Loucy (cell line): ENCODE results near the gene MAN2A2.

Experiments
- H2AFZ ChIP-seq: fragments of 200-600 bp; sonication (generic); 2 replicates; pipeline ENCODE4 v1.6.0; 2016; ENCODE audit warnings: antibody characterized with exemption, mild to moderate bottlenecking, low read length, moderate library complexity
- H3F3A ChIP-seq: fragments of 200-600 bp; 2 replicates; pipeline ENCODE4 v1.6.0; 2016; ENCODE audit warnings: antibody characterized with exemption, low read depth, mild to moderate bottlenecking
- H3K27me3 ChIP-seq: fragments of 200-600 bp; sonication (generic); 2 replicates; pipeline ENCODE4 v1.6.1; 2014; ENCODE audit warnings: low read length, mild to moderate bottlenecking; ENCODE audit not compliant: insufficient read depth, poor library complexity, severe bottlenecking
- H3K36me3 ChIP-seq: fragments of 200-600 bp; sonication (generic); 2 replicates; pipeline ENCODE4 v1.6.1; 2016; ENCODE audit warnings: low read length; ENCODE audit not compliant: insufficient read depth
- H3K4me1 ChIP-seq: fragments of 200-600 bp; sonication (generic); 2 replicates; pipeline ENCODE4 v1.5.1; 2014; ENCODE audit warnings: low read length, mild to moderate bottlenecking; ENCODE audit not compliant: insufficient read depth, poor library complexity, severe bottlenecking
- H3K4me2 ChIP-seq: fragments of 200-600 bp; sonication (generic); 2 replicates; pipeline ENCODE4 v1.6.0; 2014; ENCODE audit warnings: antibody characterized with exemption, low read length, low read depth, mild to moderate bottlenecking; ENCODE audit not compliant: poor library complexity, severe bottlenecking
- H3K4me3 ChIP-seq: fragments of 200-600 bp; sonication (generic); 2 replicates; pipeline ENCODE4 v1.5.1; 2014; ENCODE audit warnings: low read length, mild to moderate bottlenecking, mixed read lengths; ENCODE audit not compliant: poor library complexity, severe bottlenecking
- H3K79me2 ChIP-seq: fragments of 200-600 bp; sonication (generic); 2 replicates; pipeline ENCODE4 v1.6.1; 2014; ENCODE audit warnings: low read length; ENCODE audit not compliant: insufficient read depth
- H3K9ac ChIP-seq: fragments of 200-600 bp; sonication (generic); 2 replicates; pipeline ENCODE4 v1.6.0; 2014; ENCODE audit warnings: mild to moderate bottlenecking, low read depth, low read length, moderate library complexity; ENCODE audit not compliant: poor library complexity, severe bottlenecking
- H3K9me2 ChIP-seq: fragments of 200-600 bp; sonication (generic); replicated peaks from 2 replicates; pipeline ENCODE4 v1.6.1; 2016; ENCODE audit warnings: low read depth, low read length, mixed read lengths
- H3K9me3 ChIP-seq: fragments of 200-600 bp; sonication (generic); 2 replicates; pipeline ENCODE4 v1.6.1; 2014; ENCODE audit warnings: mild to moderate bottlenecking, antibody characterized with exemption, low read length, low read depth; ENCODE audit not compliant: insufficient read depth
- H4K20me1 ChIP-seq: fragments of 200-600 bp; sonication (generic); 2 replicates; pipeline ENCODE4 v1.6.0; 2014; ENCODE audit warnings: antibody characterized with exemption, low read length, mild to moderate bottlenecking; ENCODE audit not compliant: insufficient read depth, poor library complexity, severe bottlenecking
- CTCF ChIP-seq: fragments of 200-600 bp; sonication (generic); conservative IDR thresholded peaks from 2 replicates; pipeline ENCODE4 v1.5.1; 2014; ENCODE audit warnings: mild to moderate bottlenecking, antibody characterized with exemption, low read length
- EZH2phosphoT487 ChIP-seq: fragments of 200-600 bp; IDR thresholded peaks from 2 replicates; pipeline ENCODE4 v1.6.1; 2018; ENCODE audit warnings: antibody characterized with exemption, mild to moderate bottlenecking, moderate library complexity, borderline replicate concordance

Gene MAN2A2

DNA sequence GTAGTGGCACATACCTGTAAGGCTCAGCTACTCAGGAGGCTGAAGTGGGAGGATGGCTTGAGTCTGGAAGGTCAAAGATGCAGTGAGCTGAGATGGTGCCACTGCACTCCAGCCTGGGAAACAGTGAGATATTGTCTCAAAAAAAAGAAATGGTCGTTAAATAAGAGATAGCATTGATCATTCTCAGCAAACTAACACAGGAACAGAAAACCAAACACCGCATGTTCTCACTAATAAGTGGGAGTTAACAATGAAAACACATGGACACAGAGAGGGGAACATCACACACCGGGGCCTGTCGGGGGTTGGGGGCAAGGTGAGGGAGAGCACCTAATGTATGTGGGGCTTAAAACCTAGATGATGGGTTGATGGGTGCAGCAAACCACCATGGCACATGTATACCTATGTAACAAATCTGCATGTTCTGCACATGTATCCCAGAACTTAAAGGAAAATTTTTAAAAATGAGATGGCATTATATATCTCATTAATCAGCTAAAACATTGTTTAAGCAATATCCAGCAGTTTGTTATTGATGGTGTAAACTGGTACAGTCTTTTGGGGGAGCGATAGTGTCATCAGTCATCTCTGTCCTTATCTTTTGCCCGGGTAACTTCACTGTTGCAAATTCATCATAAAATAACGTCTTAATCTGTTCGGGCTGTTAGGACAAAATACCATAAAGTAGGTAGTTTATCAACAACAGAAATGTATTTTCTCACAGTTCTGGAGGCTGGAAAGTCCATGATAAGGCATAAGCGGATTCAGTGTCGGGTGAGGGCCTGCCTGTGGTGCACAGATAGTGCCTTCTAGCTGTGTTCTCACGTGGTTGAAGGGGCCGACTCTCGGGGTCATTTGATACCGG, 1.7 kb upstream of the MAN2A2 start:
- Histone ChIP-seq H3F3A (no peaks in the 10 kb centered on the region), H3K9me3 (no peaks in the 10 kb centered on the region), H3K4me2 (peak overlapping the region; percentile 63), H3K36me3 (no peaks in the 10 kb centered on the region), H3K4me1 (peaks cover 13% of the 10 kb centered on the region), H3K27me3 (no peaks in the 10 kb centered on the region), H3K4me3 (peak overlapping the region; percentile 84), H4K20me1 (no peaks in the 10 kb centered on the region), H2AFZ (peak overlapping the region; percentile 95; the same call in 1 of the 2 replicates), H3K9ac (peak overlapping the region; percentile 65), H3K9me2 (no peaks in the 10 kb centered on the region), H3K79me2 (peaks cover 19% of the 10 kb centered on the region; the same call in 1 of the 2 replicates)
- TF ChIP-seq EZH2phosphoT487 (no peak), CTCF (no peak)

DNA sequence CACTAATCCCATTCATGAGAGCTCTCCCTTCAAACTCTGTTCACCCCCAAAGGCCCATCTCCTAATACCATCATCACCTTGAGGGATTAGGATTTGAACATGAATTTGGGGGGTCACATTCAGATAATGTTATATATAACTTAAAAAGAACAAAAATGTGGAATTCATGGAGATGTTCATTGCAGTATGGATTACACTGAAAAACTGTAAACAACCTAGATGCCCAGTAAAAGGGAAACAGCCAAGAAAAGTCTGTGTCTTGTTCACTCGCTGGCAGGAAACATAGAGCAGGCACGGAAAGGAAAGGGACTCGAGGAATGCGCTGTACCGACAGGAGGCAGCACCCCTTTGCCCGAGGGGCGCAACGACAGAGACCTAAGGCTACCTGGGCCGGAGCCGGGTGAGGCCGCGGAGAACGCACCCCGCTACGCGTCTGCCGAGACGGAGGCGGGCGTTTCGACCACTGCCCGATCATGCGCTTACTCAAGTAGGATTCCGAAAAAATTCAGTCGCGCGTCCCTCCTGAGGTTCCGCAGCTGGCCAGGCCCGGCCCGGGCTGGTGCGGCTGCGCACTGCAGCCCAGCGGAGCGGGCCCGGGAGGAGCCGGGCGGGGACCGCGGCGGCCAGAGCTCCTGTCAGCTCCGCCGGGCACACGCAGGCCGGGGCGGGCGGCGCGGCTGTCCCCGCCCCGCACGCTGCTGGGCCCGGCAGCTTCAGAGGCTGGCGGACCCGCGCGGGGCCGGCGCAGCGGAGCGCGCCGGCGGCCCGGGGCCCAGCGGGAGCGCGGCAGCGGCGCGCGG, 862 bp upstream of the MAN2A2 start:
- H3F3A ChIP-seq, result no peaks in the 10 kb centered on the region
- no peaks in the 10 kb centered on the region for H3K36me3 ChIP-seq

More for the DNA sequence above, 862 bp upstream of the MAN2A2 start:
- Histone ChIP-seq H3K4me3 (peak overlapping the region; percentile 84), H3K79me2 (peaks cover 19% of the 10 kb centered on the region; the same call in 1 of the 2 replicates), H3K27me3 (no peaks in the 10 kb centered on the region), H2AFZ (peak overlapping the region; percentile 95), H3K4me2 (peak overlapping the region; percentile 63), H3K4me1 (peaks cover 13% of the 10 kb centered on the region), H3K9me2 (no peaks in the 10 kb centered on the region), H3K9me3 (no peaks in the 10 kb centered on the region), H4K20me1 (no peaks in the 10 kb centered on the region), H3K9ac (peak overlapping the region; percentile 65)
- no peak for TF ChIP-seq EZH2phosphoT487
- TF ChIP-seq CTCF, result peak; percentile 75
